Measurements from ENCODE around the gene BCAS3.

Gene BCAS3

GRCh38 chr17:60832151-60832585 is 154.5 kb downstream of the BCAS3 start:
- Histone ChIP-seq H3K4me2 (ENCODE audit: low read length, poor library complexity, severe bottlenecking) (no peak overlapping the region), H3K9ac (ENCODE audit: low read length) (peak overlapping the region; percentile 1), H3K27me3 (ENCODE audit: control insufficient read depth in 1 of 2, insufficient read depth in 1 of 2, low read length in 2 of 2) (no peaks in the 10 kb centered on the region), H2BK120ac (ENCODE audit: low read depth, low read length) (no peak overlapping the region), H2BK15ac (ENCODE audit: low read depth, poor library complexity, severe bottlenecking) (no peak overlapping the region), H3K18ac (ENCODE audit: low read depth in 1 of 2, low read length in 2 of 2) (no peak overlapping the region), H3K79me1 (replicated peaks; ENCODE audit: low read length, poor library complexity, severe bottlenecking) (no peaks in the 10 kb centered on the region), H2AFZ (ENCODE audit: low read depth, low read length) (no peak overlapping the region), H2BK12ac (ENCODE audit: low read length in 2 of 2) (no peak overlapping the region), H3K4me3 (ENCODE audit: insufficient read depth in 1 of 2, low read depth in 1 of 2, low read length in 2 of 2) (no peak overlapping the region), H3K4me1 (ENCODE audit: control insufficient read depth, insufficient read depth, low read depth, low read length) (no peaks in the 10 kb centered on the region), H3K14ac (ENCODE audit: low read length in 2 of 2) (no peak overlapping the region), H2AK5ac (ENCODE audit: low read length, severe bottlenecking) (no peak overlapping the region), H3K9me3 (ENCODE audit: control insufficient read depth, low read length) (no peaks in the 10 kb centered on the region), H4K8ac (ENCODE audit: low read length) (no peak overlapping the region), H3K4ac (ENCODE audit: low read depth in 1 of 2, low read length in 2 of 2) (no peak overlapping the region), H3K27ac (ENCODE audit: low read length, poor library complexity, severe bottlenecking) (no peak overlapping the region), H3K36me3 (ENCODE audit: control insufficient read depth in 1 of 2, insufficient read depth in 2 of 2, low read depth in 1 of 2, low read length in 2 of 2) (no peaks in the 10 kb centered on the region), H3K23ac (ENCODE audit: low read length in 2 of 2) (no peak overlapping the region), H2BK5ac (ENCODE audit: low read depth, low read length, poor library complexity, severe bottlenecking) (no peak overlapping the region), H4K91ac (ENCODE audit: low read length) (no peak overlapping the region)
- no CpG with 5 or more reads among the region's 2 CpGs for WGBS
- no peak for DNase-seq

GRCh38 chr17:60832631-60833030 is 155.0 kb downstream of the BCAS3 start:
- H2BK12ac ChIP-seq (ENCODE audit: low read length in 2 of 2): no peak overlapping the region
- H2BK120ac ChIP-seq (ENCODE audit: low read depth, low read length): no peak overlapping the region
- H4K8ac ChIP-seq (ENCODE audit: low read length): no peak overlapping the region
- H2BK5ac ChIP-seq (ENCODE audit: low read depth, low read length, poor library complexity, severe bottlenecking): no peak overlapping the region
- peak overlapping the region; percentile 1 for H3K9ac ChIP-seq (ENCODE audit: low read length)
- H3K27ac ChIP-seq (ENCODE audit: low read length, poor library complexity, severe bottlenecking): no peak overlapping the region
- H3K14ac ChIP-seq (ENCODE audit: low read length in 2 of 2): no peak overlapping the region
- H3K4ac ChIP-seq (ENCODE audit: low read depth in 1 of 2, low read length in 2 of 2): no peak overlapping the region
- no peaks in the 10 kb centered on the region for H3K27me3 ChIP-seq (ENCODE audit: control insufficient read depth in 1 of 2, insufficient read depth in 1 of 2, low read length in 2 of 2)
- H3K4me3 ChIP-seq (ENCODE audit: insufficient read depth in 1 of 2, low read depth in 1 of 2, low read length in 2 of 2): no peak overlapping the region
- no peaks in the 10 kb centered on the region for H3K36me3 ChIP-seq (ENCODE audit: control insufficient read depth in 1 of 2, insufficient read depth in 2 of 2, low read depth in 1 of 2, low read length in 2 of 2)
- no peaks in the 10 kb centered on the region for H3K9me3 ChIP-seq (ENCODE audit: control insufficient read depth, low read length)
- no peak overlapping the region for H2AFZ ChIP-seq (ENCODE audit: low read depth, low read length)
- no peak for DNase-seq
- H3K23ac ChIP-seq (ENCODE audit: low read length in 2 of 2): no peak overlapping the region
- H2BK15ac ChIP-seq (ENCODE audit: low read depth, poor library complexity, severe bottlenecking): no peak overlapping the region
- no peak overlapping the region for H3K4me2 ChIP-seq (ENCODE audit: low read length, poor library complexity, severe bottlenecking)
- H4K91ac ChIP-seq (ENCODE audit: low read length): no peak overlapping the region
- H3K18ac ChIP-seq (ENCODE audit: low read depth in 1 of 2, low read length in 2 of 2): no peak overlapping the region
- no peaks in the 10 kb centered on the region for H3K4me1 ChIP-seq (ENCODE audit: control insufficient read depth, insufficient read depth, low read depth, low read length)
- no peak overlapping the region for H2AK5ac ChIP-seq (ENCODE audit: low read length, severe bottlenecking)
- no peaks in the 10 kb centered on the region for H3K79me1 ChIP-seq (replicated peaks; ENCODE audit: low read length, poor library complexity, severe bottlenecking)

- H2BK15ac ChIP-seq (ENCODE audit: low read depth, poor library complexity, severe bottlenecking): no peak overlapping the region
- no peak overlapping the region for H3K9ac ChIP-seq (ENCODE audit: low read length)
- no peak overlapping the region for H2BK5ac ChIP-seq (ENCODE audit: low read depth, low read length, poor library complexity, severe bottlenecking)
- H2AFZ ChIP-seq (ENCODE audit: low read depth, low read length): no peak overlapping the region
- H4K91ac ChIP-seq (ENCODE audit: low read length): no peak overlapping the region
- peaks cover 2% of the 10 kb centered on the region for H3K79me1 ChIP-seq (replicated peaks; ENCODE audit: low read length, poor library complexity, severe bottlenecking)
- H3K4me3 ChIP-seq (ENCODE audit: insufficient read depth in 1 of 2, low read depth in 1 of 2, low read length in 2 of 2): no peak overlapping the region
- H2BK120ac ChIP-seq (ENCODE audit: low read depth, low read length): no peak overlapping the region
- no peak overlapping the region for H3K4ac ChIP-seq (ENCODE audit: low read depth in 1 of 2, low read length in 2 of 2)
- H3K4me2 ChIP-seq (ENCODE audit: low read length, poor library complexity, severe bottlenecking): no peak overlapping the region
- no peak overlapping the region for H2BK12ac ChIP-seq (ENCODE audit: low read length in 2 of 2)
- no peak overlapping the region for H3K23ac ChIP-seq (ENCODE audit: low read length in 2 of 2)
- no peak overlapping the region for H3K27ac ChIP-seq (ENCODE audit: low read length, poor library complexity, severe bottlenecking)
- no peak overlapping the region for H4K8ac ChIP-seq (ENCODE audit: low read length)
- no peaks in the 10 kb centered on the region for H3K27me3 ChIP-seq (ENCODE audit: control insufficient read depth in 1 of 2, insufficient read depth in 1 of 2, low read length in 2 of 2)
- no peak for DNase-seq
- no peak overlapping the region for H2AK5ac ChIP-seq (ENCODE audit: low read length, severe bottlenecking)
- H3K36me3 ChIP-seq (ENCODE audit: control insufficient read depth in 1 of 2, insufficient read depth in 2 of 2, low read depth in 1 of 2, low read length in 2 of 2): no peaks in the 10 kb centered on the region
- peaks cover 1% of the 10 kb centered on the region for H3K4me1 ChIP-seq (ENCODE audit: control insufficient read depth, insufficient read depth, low read depth, low read length)
- 86% methylated on average over 2 of the region's 3 CpGs for WGBS
- H3K14ac ChIP-seq (ENCODE audit: low read length in 2 of 2): no peak overlapping the region
- H3K18ac ChIP-seq (ENCODE audit: low read depth in 1 of 2, low read length in 2 of 2): no peak overlapping the region
- H3K9me3 ChIP-seq (ENCODE audit: control insufficient read depth, low read length): no peaks in the 10 kb centered on the region
These were observed 162.8 kb downstream of the BCAS3 start for GRCh38 chr17:60840456-60840855.

- Histone ChIP-seq H4K8ac (ENCODE audit: low read length) (no peak overlapping the region), H2BK120ac (ENCODE audit: low read depth, low read length) (no peak overlapping the region), H3K79me1 (replicated peaks; ENCODE audit: low read length, poor library complexity, severe bottlenecking) (peaks cover 2% of the 10 kb centered on the region), H3K18ac (ENCODE audit: low read depth in 1 of 2, low read length in 2 of 2) (peak overlapping the region in 1 of 2 experiments; percentile 43), H3K14ac (ENCODE audit: low read length in 2 of 2) (no peak overlapping the region), H2BK15ac (ENCODE audit: low read depth, poor library complexity, severe bottlenecking) (no peak overlapping the region), H3K4me2 (ENCODE audit: low read length, poor library complexity, severe bottlenecking) (no peak overlapping the region), H4K91ac (ENCODE audit: low read length) (no peak overlapping the region), H3K4me1 (ENCODE audit: control insufficient read depth, insufficient read depth, low read depth, low read length) (peaks cover 1% of the 10 kb centered on the region), H2AK5ac (ENCODE audit: low read length, severe bottlenecking) (no peak overlapping the region), H2BK5ac (ENCODE audit: low read depth, low read length, poor library complexity, severe bottlenecking) (no peak overlapping the region), H2BK12ac (ENCODE audit: low read length in 2 of 2) (no peak overlapping the region), H3K27ac (ENCODE audit: low read length, poor library complexity, severe bottlenecking) (no peak overlapping the region), H3K27me3 (ENCODE audit: control insufficient read depth in 1 of 2, insufficient read depth in 1 of 2, low read length in 2 of 2) (no peaks in the 10 kb centered on the region), H3K36me3 (ENCODE audit: control insufficient read depth in 1 of 2, insufficient read depth in 2 of 2, low read depth in 1 of 2, low read length in 2 of 2) (no peaks in the 10 kb centered on the region), H2AFZ (ENCODE audit: low read depth, low read length) (no peak overlapping the region), H3K4ac (ENCODE audit: low read depth in 1 of 2, low read length in 2 of 2) (no peak overlapping the region), H3K9ac (ENCODE audit: low read length) (no peak overlapping the region), H3K9me3 (ENCODE audit: control insufficient read depth, low read length) (no peaks in the 10 kb centered on the region), H3K23ac (ENCODE audit: low read length in 2 of 2) (no peak overlapping the region), H3K4me3 (ENCODE audit: insufficient read depth in 1 of 2, low read depth in 1 of 2, low read length in 2 of 2) (no peak overlapping the region)
- no peak for DNase-seq
- 95% methylated on average over 4 of the region's 6 CpGs for WGBS
These were observed 167.4 kb downstream of the BCAS3 start for GRCh38 chr17:60845012-60845411.

Measured in mesenchymal stem cell (in vitro differentiated cells and primary cell).